Adrenal gland (tissue), 12 donors: ENCODE data around the gene MUSTN1. TPM values are rescaled to one million over a fixed set of nuclear protein-coding genes. Genes with fewer than 3 reads are reported as not detected.

Experiments used
- DNase-seq, 7 donors: peaks; one replicate each; pipeline ENCODE4 v3.0.0-alpha.2; 2019 to 2020
- H3K27ac ChIP-seq, 5 donors: fragments of 200-600 bp; sonication (generic) in 4 of 5; 1 replicate in 3 of 5; 2 replicates in 2 of 5; pipeline versions ENCODE4 v1.5.1 to v1.8.0; 2016 to 2020; ENCODE audit warnings: mild to moderate bottlenecking in 1 of 5
- H3K27me3 ChIP-seq: fragments of 200-600 bp; 2 replicates; pipeline ENCODE4 v1.8.0; 2021
- H3K36me3 ChIP-seq, 2 donors: fragments of 200-600 bp; replicated peaks in 1 of 2; 1 replicate in 1 of 2; 2 replicates in 1 of 2; pipeline versions ENCODE4 v1.5.1 to v1.8.0; 2018 to 2022
- H3K4me1 ChIP-seq, 2 donors: fragments of 200-600 bp; replicated peaks in 1 of 2; 1 replicate in 1 of 2; 2 replicates in 1 of 2; pipeline versions ENCODE4 v1.5.1 to v1.8.0; 2018 to 2021
- H3K4me3 ChIP-seq, 4 donors: fragments of 200-600 bp; sonication (generic) in 3 of 4; one replicate each; pipeline ENCODE4 v1.5.1; 2016 to 2018
- H3K9me3 ChIP-seq, 3 donors: fragments of 200-600 bp; sonication (generic) in 1 of 3; replicated peaks in 1 of 3; 1 replicate in 2 of 3; 2 replicates in 1 of 3; pipeline versions ENCODE4 v1.5.1 to v1.8.0; 2016 to 2021
- POLR2A ChIP-seq, 2 donors: fragments of 450-650 bp; IDR thresholded peaks; one replicate each; pipeline ENCODE4 v1.6.1; 2017; ENCODE audit warnings: antibody characterized with exemption in 2 of 2, mild to moderate bottlenecking in 2 of 2, moderate library complexity in 1 of 2
- WGBS, 4 donors: extraction: QIAGEN DNeasy Blood & Tissue Kit in 2 of 4; methylation state at CpG; one replicate each; pipeline versions ENCODE4 v1.1.5 to v1.1.7; 2013 to 2017; 5-methylcytosine and 5-hydroxymethylcytosine counted together
- intact Hi-C, 2 donors: fragments of 100-400 bp; cut with DNase I; formaldehyde crosslinking; loops; one replicate each; pipeline versions ENCODE4 v1.14.1 to v1.15.0; 2022 to 2023
- polyA plus RNA-seq, 3 donors: library from polyadenylated mRNA; stranded (reverse); fragments of 200-250 nt in 2 of 3; fragments of 350-450 nt in 1 of 3; fragmentation: Illumina TruSeq in 1 of 3; extraction: RNeasy Lipid Tissue Mini Kit (QIAGEN cat#74804) in 1 of 3; gene quantifications; one replicate each; pipeline ENCODE4 v1.2.3, GENCODE V29; 2013 to 2014
- total RNA-seq, 9 donors: library from RNA; depleted of rRNA in 4 of 9; stranded (reverse); fragments of >200 nt in 4 of 9; fragments of 120-200 nt in 1 of 9; fragmentation: NEBNext Ultra II Directional in 1 of 9; extraction: Animal tissue kit (Norgen Biotek cat#: 25700) in 1 of 9; gene quantifications; one replicate each; pipeline versions ENCODE4 v1.1.0 to v1.2.4, GENCODE V29; 2013 to 2023
- TF ChIP-seq, protein P1 (sequence below), 6 experiments: fragments of 450-650 bp in 4 of 6; fragments of 200-600 bp in 2 of 6; sonication (generic) in 1 of 6; IDR thresholded peaks; 1 replicate in 5 of 6; 2 replicates in 1 of 6; pipeline versions ENCODE4 v1.5.1 to v1.8.0; 2016 to 2021; ENCODE audit warnings: antibody characterized with exemption in 6 of 6, mild to moderate bottlenecking in 2 of 6, moderate library complexity in 1 of 6
- donor health status: healthy with polysubstance abuse.
- donor health status: Bipolar disorder and iron deficiency.
- donor health status: DM: yes; HTN: yes; CAD: no.
- donor health status: DM: no; HTN: no; CAD: no.
- donor health status: DM: no; HTN: no; CAD: no.
- donor health status: DM: yes; HTN: yes; CAD: no.

The MUSTN1 gene
- total and polyA plus RNA-seq, 12 donors = 0.50 to 128 (median 2.2) TPM; not detected in 4

DNA sequence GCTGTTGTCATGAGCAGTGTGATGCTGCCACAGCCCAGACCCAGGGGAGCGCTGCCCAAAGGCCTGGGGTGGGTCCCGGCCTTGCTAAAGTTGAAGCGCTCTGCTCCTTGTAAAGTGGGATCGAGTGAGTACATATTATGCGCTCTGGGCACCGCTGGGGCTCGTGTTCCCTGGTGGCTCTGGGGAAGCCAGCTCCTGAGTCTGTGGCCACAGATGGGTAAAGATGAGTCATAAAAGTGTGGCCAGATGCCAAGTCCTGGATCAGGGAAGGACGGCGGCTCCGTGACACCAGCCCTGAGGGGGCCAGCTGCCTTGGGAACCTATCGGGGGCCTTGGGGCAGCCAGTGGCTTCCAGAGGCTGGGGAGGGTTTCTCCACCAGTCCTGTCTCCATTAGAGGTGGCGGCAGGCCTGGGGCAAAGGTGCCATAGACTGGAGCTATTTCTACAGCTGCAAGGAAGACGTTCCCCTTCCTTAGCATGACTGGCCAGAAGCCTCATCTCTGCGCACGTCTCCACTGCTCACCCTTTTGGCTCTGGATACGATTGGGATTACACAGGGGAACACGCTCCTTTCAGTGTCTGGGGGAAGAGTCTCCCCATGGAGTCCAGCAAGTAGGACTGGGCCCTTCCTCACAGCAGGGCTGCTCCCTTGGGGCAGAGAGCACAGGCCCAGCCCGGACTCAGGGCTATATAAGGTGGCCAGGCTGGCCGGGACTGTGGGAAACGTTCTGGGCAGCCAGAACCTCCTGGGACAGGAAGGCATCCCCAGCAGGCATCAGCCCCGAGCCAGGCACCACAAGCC lies 3.1 kb downstream of the MUSTN1 start:
- Histone ChIP-seq H3K27me3 (no peaks in the 10 kb centered on the region), H3K4me3 (no peak overlapping the region), H3K9me3 (no peaks in the 10 kb centered on the region), H3K4me1 (peaks cover 18 to 24% of the 10 kb centered on the region in 2 donors), H3K36me3 (no peaks in the 10 kb centered on the region), H3K27ac (peak overlapping the region in 4 of 5 donors; percentile 33 to 89 (median 61))
- DNase-seq = peak; percentile 88 to 96 (median 94)
- 36 to 46% (median 41%) methylated on average over 9 to 21 of the region's 21 CpGs for WGBS, 4 donors
- TF ChIP-seq, protein P1, sequence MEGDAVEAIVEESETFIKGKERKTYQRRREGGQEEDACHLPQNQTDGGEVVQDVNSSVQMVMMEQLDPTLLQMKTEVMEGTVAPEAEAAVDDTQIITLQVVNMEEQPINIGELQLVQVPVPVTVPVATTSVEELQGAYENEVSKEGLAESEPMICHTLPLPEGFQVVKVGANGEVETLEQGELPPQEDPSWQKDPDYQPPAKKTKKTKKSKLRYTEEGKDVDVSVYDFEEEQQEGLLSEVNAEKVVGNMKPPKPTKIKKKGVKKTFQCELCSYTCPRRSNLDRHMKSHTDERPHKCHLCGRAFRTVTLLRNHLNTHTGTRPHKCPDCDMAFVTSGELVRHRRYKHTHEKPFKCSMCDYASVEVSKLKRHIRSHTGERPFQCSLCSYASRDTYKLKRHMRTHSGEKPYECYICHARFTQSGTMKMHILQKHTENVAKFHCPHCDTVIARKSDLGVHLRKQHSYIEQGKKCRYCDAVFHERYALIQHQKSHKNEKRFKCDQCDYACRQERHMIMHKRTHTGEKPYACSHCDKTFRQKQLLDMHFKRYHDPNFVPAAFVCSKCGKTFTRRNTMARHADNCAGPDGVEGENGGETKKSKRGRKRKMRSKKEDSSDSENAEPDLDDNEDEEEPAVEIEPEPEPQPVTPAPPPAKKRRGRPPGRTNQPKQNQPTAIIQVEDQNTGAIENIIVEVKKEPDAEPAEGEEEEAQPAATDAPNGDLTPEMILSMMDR (IDR thresholded peaks at IDR 0.05) = no peak
- TF ChIP-seq POLR2A (IDR thresholded peaks at IDR 0.05) = peak in 1 of 2 donors; percentile 5
- intact Hi-C loops = no loop called here

DNA sequence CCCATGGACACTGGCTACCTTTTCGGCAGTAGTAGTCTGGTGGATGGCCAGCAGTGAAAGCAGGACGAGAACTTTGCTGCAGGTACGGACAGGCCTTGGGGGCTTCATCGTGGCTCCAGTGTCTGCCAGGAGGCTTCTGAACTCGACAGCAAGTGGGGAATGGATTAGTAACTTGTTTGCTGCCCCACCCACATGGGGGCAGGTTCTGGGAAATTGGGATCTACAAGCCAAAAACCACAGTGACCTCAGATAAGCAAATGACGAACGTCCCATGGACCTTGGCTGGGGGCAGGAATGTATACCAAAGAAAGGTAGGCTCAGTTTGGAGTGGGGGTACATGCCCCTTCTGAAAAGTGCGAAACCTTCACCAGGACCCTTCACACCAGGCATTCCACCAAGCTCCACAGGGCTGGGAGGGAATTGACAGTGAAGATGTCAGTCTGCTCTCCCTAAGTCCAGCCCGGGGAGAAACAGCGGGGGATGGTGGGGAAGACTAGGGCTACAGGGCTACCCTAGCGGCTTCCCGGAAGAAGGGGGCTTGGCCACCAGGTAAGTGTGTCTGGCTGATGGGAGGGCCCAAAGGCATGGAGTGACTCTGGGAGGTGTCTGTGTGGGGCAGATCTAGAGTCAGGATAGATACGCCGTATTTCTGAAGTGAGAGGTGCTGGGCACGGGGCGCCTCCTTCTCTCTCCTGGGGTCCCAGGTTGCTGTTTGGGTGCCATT lies 4.1 kb downstream of the MUSTN1 start, which contains the start of gene ITIH4:
ITIH4 (minus strand) TSS at position 138 of the 724 bp plus-strand sequence; CDS start at position 108, 30 bp downstream.
- 65 to 81% (median 73%) methylated on average over 10 to 16 of the region's 16 CpGs for WGBS, 4 donors
- Histone ChIP-seq H3K27ac (peak within 1 kb of the TSS in 3 of 5 donors; percentile 33 to 89 (median 77)), H3K36me3 (no peaks in the 10 kb centered on the region), H3K27me3 (no peaks in the 10 kb centered on the region), H3K4me3 (no peak within 1 kb of the TSS), H3K9me3 (no peaks in the 10 kb centered on the region), H3K4me1 (peaks cover 18 to 24% of the 10 kb centered on the region in 2 donors)
- intact Hi-C loops = no loop called here
- TF ChIP-seq POLR2A (IDR thresholded peaks at IDR 0.05) = no peak
- TF ChIP-seq, protein P1 (IDR thresholded peaks at IDR 0.05) = no peak
- DNase-seq = peak in 6 of 7 donors; percentile 27 to 82 (median 63)

DNA sequence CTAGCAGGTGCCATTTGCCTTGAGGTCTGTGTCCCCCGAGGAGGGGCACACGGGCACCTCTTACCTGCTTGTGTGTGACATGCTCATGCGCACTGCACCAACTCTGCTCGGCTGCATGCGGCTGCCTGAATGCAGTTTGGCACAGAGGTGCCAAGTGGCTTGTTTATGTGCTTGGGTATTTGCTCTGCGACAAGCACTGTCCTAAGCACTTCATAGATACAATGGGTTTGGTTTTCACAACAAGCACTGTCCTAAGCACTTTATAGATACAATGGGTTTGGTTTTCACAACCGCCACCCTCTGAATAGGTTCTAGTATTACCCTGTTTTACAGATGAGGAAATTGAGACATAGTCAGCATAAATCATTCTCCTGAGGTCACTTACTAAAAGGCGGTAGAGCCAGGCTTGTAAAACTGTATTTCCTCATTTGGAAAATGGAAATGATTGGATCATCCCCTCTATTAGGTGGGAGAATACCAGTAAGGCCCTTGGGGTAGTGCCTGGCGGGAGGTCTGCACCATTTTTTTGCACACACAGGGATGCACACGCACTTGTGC lies 4.8 kb downstream of the MUSTN1 start:
- H3K4me1 ChIP-seq = peaks cover 18 to 24% of the 10 kb centered on the region in 2 donors
- TF ChIP-seq, protein P1 (IDR thresholded peaks at IDR 0.05) = no peak
- no peak for TF ChIP-seq POLR2A (IDR thresholded peaks at IDR 0.05)
- 91 to 93% (median 92%) methylated on average over 6 to 10 of the region's 10 CpGs for WGBS, 4 donors
- intact Hi-C loops = no loop called here
- H3K36me3 ChIP-seq = no peaks in the 10 kb centered on the region
- H3K4me3 ChIP-seq = no peak overlapping the region
- H3K9me3 ChIP-seq = no peaks in the 10 kb centered on the region
- H3K27me3 ChIP-seq = no peaks in the 10 kb centered on the region
- H3K27ac ChIP-seq = peak overlapping the region in 1 of 5 donors; percentile 89
- DNase-seq = no peak

DNA sequence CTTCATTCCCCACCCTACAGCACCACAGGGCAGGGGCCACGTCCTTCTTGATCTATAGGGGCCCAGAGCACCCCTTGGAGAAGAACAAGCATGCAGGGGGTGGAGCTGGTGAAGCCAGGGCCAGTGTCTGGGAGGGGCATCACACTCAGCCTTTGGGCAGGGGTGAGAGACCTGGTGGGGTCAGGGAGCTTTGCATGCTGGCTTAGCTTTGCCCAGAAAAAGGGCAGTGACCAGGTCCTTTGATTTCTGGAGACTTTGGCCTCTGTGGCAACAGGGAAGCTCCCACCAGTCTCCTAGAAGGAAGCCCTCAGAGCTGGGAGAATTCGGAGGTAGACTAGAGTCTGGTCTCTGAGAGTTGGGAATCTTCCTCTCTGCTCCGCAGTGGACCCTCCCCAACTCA lies 5.3 kb downstream of the MUSTN1 start:
- 60 to 94% (median 88%) methylated on average over 1 to 3 of the region's 3 CpGs for WGBS, 4 donors
- Histone ChIP-seq H3K27ac (no peak overlapping the region), H3K4me1 (peaks cover 18 to 24% of the 10 kb centered on the region in 2 donors), H3K9me3 (no peaks in the 10 kb centered on the region), H3K4me3 (no peak overlapping the region), H3K36me3 (no peaks in the 10 kb centered on the region), H3K27me3 (no peaks in the 10 kb centered on the region)
- no peak for DNase-seq
- no peak for TF ChIP-seq POLR2A (IDR thresholded peaks at IDR 0.05)
- intact Hi-C loops = no loop called here
